ENCODE data around the gene SNAPC2.

SNAPC2 gene

DNA sequence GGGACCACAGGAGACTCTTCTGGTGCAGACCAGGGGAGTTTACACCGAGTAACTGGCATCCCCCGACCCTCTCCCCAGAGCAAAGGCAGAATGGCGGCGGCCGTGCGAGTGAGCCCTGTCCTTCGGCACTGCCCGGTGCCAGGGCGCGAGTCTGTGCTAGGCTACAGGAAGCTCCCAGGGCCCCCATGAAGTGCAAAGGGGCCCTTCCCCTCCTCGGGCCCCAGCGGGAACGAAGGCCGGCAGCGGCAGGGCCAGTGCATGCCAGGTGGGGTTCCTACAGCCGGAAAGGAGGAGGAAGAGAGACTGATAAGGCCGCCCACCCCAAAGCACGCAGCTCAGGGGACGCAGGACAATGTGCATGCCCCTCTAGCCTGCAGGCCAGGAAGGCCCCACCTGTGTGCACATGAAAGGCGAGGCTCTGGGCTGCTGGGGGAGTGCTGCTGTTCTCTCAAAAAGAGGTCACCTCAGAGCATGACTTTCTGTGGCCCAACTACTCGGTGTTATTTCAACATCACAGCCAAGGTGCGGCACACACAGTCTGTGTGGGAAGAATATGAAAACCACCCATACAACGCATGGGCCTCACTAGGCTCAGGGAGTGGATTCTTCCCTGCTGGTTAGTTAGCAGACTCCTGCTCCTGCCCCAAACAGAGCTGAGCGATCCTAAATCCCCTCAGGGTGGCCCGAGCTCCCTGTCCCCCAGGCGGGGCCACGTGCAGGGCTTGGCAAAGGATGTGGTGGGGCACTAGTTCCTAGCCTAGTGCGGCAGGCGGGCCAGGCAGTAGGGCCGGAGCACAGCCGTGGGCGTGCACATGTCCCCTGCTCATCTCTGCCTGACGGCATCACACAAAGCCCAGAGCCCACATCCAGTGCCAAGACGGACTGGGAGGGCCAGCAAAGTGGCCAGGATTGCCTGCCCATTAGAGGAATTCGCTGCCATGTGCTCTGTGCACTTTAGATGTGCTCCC, 51.7 kb downstream of the SNAPC2 start:
- DNase-seq: no peak
